NCI-H1694 treated with DMSO at 0.1 percent for 48 hours (cell line): ENCODE measurements around the gene CEP70.
"Not testable (repeated sequence)": the region's sequence is repeated elsewhere in the genome, so short reads cannot be mapped to it uniquely, and the experiment has no call there.

Experiments
- DNase-seq: peaks from one replicate; lab custom pipeline; 2025; lab: John Stamatoyannopoulos, UW

Gene CEP70, protein sequence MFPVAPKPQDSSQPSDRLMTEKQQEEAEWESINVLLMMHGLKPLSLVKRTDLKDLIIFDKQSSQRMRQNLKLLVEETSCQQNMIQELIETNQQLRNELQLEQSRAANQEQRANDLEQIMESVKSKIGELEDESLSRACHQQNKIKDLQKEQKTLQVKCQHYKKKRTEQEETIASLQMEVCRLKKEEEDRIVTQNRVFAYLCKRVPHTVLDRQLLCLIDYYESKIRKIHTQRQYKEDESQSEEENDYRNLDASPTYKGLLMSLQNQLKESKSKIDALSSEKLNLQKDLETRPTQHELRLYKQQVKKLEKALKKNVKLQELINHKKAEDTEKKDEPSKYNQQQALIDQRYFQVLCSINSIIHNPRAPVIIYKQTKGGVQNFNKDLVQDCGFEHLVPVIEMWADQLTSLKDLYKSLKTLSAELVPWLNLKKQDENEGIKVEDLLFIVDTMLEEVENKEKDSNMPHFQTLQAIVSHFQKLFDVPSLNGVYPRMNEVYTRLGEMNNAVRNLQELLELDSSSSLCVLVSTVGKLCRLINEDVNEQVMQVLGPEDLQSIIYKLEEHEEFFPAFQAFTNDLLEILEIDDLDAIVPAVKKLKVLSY

DNA sequence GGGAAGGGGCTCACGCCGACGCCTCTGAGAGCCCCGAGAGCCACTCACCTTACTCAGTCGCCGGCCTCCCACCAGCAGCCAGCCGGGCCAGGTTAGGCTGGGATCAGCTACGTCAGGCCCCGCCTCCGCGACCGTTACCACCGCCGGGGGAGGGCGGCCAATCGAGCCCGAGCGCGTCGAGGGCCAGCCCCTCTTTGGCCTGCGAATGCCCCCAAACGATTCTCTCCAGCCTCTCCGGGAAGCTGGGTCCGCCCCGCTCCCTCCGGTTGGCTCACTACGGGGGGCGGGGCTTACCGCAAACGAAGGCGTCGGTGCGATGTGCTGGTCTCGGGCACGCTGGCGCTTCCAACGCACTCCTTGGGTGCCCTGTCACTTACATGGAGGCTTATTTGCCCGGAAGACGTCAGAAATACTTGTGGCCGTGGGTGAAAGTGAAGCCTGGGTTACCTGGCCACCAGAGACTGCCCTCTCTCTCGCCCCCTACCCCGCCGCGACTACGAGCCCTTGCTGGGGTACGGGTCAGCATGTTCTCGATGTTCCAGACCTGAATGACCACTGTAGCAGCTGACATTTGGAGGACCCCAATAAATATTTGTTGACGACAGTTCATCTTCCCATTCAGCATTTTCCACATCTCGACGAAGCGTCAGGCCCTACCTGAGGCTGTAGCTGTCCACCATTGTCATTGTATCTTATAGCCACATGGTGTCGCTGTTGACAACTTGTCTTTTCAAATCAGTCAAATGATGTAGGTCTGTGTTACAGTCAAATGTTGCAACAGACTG lies at the start of gene CEP70:
Gene CEP70, minus strand, starts transcription at position 111 of the 785 bp plus-strand sequence. CDS start 21,333 bp downstream, outside the sequence.
- DNase-seq, result no peak

DNA sequence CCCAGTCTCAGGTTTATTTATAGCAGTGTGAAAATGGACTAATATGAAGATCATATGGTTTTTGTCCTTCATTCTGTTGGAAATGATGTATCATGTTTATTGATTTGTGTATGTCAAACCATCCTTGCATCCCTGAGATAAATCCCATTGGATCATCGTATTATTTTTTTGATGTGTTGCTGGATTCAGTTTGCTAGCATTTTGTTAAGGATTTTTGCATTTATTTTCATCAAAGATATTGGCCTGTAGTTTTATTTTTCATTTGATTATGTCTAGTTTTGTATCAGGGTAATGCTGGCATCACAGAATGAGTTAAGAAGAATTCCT lies 48.8 kb upstream of the CEP70 start:
- DNase-seq, result no peak

GRCh38 chr3:138642226-138642926 lies 48.3 kb upstream of the CEP70 start:
- no peak for DNase-seq

DNA sequence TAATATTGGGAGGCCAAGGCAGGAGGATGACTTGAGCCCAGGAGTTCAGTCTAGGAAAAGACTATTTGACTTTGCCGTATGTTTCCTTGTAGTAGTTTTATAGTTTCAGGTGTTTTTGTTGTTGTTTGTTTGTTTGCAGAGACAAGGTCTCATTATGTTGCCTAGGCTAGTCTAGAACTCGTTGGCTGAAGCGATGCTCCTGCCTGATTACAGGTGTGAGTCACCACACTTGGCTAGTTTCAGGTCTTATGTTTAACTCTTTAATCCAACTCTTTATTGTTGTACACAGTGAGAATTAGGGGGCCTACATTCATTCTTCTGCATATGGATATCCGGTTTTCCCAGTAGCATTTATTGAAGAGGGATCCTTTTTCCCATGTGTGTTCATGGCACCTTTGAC lies 46.5 kb upstream of the CEP70 start:
- DNase-seq, result no peak

DNA sequence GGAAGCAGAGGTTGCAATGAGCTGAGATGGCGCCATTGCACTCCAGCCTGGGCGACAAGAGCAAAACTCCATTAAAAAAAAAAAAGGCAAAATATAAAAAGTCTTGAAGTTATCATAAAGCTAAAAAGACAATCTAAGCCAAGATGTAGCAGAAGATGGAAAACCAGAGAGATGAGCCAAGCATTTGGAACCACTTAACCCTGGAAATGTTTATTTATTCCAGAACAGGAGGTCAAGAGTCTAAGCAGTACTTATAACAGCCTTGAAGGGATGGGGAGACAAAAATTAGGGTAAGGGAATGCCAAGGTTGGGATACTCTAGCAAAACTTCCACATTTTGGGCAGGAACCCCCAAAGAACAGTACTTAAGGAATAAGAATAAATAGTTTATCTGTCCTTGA lies 44.6 kb upstream of the CEP70 start:
- no peak for DNase-seq

DNA sequence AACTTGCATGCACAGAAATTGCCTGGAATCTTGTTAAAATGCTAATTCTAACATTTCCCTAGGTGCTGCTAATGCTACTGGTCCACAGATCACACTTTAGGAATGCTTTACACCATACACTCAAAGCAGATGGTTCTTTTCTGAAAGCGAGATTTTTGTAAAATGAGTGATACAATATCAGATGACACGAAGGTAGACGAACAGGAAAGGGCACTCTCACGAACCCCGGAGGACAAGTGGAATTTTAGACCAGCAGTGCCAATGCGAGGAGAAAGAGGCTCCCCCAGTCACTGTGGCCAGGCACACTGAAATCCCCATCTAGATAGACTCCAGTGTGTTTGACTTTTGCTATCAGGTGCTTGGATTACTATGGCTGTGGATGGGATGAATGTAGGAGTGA lies 35.5 kb upstream of the CEP70 start:
- DNase-seq, result no peak

- no peak for DNase-seq
These were observed 31.8 kb upstream of the CEP70 start for GRCh38 chr3:138625707-138626365.

DNA sequence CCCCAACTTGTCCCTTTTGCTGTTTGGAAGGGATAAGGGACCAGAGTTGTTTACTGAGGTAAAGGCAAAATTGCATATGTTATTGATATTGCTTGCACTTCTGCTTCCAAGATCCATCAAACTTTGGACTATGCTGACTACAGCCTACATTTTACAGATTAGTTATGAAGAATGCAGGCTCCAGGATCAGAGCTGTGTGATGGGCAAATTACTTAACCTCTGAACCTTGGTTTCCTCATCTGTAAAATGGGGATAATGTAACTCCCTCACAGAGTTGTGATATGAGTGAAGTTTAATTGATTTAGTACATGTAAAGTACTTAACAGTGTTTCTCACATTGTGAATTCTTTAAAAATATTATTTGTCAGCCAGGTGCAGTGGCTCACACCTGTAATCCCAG lies 30.5 kb upstream of the CEP70 start:
- no peak for DNase-seq

- DNase-seq, result no peak
These were observed 26.4 kb upstream of the CEP70 start for GRCh38 chr3:138620431-138620830.

DNA sequence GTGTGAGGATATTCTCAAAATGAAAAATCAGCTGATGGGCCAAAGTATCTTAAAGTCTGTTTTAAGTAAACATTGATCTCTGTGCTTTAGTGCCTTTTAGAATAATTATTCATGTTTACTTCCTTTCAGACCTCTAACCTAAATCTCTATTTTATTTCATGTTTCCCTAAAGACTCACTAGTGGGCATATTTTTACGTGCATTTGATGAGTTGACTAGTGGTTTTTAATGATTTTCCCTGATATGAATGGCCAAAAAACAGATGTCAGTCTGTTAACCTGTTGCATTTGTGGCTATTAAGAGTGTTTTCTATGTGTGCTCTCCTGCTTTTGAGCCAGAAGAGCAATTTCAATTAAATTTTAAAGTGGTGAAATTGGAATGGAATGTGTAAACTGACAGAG lies 21.4 kb upstream of the CEP70 start:
- DNase-seq, result no peak

DNA sequence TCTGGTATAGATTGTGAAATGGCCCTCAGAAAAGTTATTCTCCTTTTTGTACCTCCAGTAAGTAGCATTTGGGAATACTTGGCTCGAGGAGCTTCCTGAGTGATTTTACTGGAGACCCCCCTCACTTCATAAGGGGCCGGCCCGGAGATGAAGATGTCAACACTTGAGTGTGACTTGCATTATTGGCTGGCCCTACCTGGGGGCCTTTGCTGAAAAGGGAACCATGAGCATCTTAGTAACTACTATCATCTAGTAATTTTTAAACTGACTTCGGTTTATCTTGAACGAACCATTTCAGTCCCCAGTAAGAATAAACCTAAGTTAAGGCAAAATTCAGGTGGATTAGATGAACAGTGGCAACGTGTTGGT lies 15.8 kb upstream of the CEP70 start:
- DNase-seq, result no peak

DNA sequence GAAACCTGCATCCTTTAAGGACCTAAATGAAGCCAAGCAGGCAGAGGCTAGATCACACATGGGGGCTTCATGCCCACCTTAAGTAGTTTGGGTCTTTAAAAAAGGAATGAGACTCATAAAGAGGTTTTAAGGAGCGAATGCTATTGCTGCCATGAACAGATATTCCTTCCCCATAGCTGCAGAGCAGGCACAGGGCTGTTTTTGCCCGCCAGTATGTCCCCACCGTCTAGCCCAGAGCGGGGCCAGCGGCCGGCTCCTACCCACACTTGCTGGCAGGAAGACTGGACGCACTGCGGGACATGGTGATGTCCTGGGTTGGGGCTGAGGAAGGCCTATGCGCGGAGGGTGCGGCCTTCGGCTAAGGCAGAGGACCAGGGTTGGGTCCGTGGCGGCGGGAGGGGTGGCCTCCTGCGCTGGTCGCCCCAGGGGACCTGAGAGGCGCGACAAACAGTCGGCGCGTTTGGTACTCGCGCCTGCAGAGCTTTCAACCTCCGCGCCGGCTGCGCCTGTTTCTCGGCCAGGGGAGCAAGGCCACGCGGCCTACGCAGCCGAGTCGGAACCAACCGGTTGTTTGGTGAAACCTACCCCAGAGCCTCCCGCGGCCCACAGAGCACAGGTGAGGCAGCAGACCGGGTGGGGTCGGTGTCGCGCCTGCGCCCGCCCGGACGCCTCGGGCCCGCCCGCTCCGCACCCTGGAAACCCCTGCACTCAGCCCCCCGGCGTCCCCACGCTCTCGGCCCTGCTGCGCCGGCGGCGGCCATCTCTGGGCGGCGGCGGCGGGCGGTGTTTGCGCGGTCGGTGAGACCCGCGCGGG lies 14.5 kb upstream of the CEP70 start, which contains the start of gene FAIM:
Gene FAIM, plus strand, starts transcription at position 450 of the 814 bp plus-strand sequence. CDS start 10,956 bp downstream, outside the sequence.
- DNase-seq, result peak; percentile 60

DNA sequence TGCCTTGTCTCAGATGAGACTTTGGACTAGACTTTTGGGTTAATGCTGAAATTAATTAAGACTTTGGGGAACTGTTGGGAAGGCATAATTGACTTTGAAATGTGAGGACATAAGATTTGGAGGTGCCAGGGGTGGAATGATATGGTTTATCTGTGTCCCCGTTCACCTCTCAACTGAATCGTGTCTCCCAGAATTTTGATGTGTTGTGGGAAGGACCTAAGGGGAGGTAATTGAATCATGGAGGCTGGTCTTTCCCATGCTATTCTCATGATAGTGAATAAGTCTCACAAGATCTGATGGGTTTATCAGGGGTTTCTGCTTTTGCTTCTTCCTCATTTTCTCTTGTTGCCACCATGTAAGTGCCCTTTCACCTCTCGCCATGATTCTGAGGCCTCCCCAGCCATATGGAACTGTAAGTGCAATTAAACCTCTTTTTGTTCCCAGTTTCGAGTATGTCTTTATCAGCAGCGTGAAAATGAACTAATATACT lies 10.1 kb upstream of the CEP70 start:
- DNase-seq, result not testable (repeated sequence)

GRCh38 chr3:138601661-138602060 lies 7.6 kb upstream of the CEP70 start:
- DNase-seq, result not testable (repeated sequence)

DNA sequence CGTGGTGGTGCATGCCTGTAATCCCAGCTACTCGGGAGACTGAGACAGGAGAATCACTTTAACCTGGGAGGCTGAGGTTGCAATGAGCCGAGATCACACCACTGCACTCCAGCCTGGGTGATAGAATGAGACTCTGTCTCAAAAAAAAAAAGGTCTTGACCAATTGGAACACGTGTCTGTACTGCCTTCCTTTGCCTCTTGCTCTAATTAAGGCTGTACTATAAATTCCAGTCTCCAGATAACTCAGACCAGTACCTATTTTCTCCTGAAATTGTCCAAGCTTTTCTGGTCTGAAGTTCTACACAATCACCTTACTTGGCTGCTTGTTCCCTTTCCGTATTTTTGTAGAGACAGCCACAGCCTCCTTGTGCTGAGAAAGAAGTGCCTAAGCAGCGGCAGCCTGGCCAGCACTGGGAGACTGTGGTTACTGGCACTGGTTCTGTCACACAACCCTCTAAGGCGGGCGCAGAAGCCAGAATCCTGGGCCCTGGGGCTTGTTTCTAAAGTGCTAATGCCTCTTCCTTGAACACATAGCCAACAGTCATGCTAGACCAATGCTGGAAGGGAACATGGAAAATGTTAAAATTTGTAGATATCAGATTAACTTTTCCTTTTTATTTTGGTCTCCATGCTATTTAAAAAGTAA lies 6.2 kb upstream of the CEP70 start:
- no peak for DNase-seq

DNA sequence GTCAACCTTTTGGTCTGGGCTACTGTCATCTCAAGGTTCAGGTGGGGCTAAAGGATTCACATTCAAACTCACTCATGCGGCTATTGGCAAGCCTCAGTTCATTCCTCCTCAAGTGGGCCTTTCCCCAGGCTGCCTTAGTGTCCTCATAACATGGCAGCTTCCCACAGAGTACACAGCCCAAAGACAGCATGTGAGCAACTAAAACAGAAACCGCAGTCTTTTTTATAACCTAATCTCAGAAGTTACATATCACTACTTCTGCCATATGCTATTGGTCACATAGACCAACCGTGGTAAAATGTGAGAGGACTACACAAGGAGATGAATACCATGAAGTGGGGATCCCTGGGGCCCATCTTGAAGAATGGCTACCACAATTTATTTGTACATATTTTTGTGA lies 4.5 kb upstream of the CEP70 start:
- DNase-seq, result no peak

- not testable (repeated sequence) for DNase-seq
These were observed 3.3 kb upstream of the CEP70 start for GRCh38 chr3:138597186-138597976.

DNA sequence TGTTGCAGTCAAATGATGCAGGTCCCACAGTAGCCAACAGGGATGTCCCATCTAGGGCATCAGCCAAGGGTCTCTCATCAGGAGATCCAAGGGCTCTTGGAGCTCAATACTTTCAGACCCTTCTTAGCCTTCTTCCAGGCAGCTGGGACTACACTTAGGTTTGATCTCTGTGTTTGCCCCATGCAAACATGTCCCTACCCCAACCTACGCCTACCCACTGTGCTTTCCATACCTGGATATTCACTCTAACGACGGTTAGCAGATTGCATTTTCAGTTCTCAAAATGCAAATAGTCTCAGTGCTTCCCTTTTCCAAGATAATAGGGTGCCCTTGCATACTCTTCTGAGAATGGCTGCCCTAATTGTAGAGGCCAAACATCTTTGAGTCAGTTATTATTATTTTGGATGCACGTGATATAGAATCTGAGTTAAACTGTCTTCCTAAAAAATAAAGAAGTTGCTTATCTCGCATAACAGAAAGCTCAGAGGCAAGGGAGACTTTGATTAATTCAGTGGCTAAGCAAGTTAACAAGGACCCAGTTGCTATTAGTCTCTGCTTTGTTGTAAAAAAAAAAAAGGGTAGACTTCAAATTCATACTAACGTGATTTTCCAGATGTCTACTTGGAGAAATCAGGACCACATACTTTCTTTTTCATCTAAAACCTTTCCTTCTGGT lies 1.0 kb upstream of the CEP70 start:
- no peak for DNase-seq
